Measurements from ENCODE around the gene FBLN5. TPM values are rescaled to one million over a fixed set of nuclear protein-coding genes. Genes with fewer than 3 reads are reported as not detected.

Gene FBLN5
- total RNA-seq, 1 experiment from 2014 or later: 0.90 TPM

DNA sequence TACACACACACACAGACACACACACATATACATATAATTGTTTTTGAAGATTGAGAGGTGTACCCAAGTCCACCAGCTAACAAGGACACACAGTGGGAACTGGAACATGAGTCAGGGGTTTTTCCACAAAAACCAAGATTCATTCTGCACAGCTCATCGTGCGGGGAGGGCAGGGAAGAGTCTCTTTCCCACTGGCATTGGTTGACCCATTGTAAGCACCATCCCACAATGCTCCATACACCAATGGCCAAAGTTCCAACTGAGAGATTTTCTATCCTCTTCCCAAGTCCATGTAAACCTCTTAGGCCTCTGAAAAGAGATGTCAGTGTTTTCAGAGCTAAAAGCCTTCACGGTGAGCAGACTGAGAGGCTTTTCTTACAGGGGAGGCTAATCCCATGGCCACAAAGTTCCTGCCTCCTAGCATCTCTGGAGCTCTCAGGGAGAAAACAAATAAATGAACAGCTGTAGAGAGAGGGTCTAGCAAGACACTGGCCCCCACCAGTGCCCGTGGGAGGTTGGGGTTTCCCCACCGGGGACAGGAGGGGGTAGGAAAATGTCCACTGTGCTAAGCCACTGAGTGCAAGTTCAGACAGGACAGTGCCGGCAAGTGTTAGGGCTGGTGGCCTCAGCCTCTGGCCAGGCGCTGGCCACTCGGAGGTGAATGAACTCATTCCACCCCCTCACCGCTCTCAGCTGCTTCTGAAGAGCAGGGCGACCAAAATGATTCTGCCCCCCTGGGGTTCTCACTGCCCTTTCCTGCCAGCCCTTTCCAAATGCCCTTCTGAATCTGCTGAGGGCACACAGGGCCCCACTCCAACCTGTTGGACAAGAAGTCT, 58.6 kb downstream of the FBLN5 start:
- BruUV-seq (replicated peaks): no TSS peak
- Mint-ChIP-seq H3K9me3 (ENCODE audit: low read depth, unreplicated experiment) (no peaks in the 10 kb centered on the region), H3K27ac (ENCODE audit: unreplicated experiment) (no peak overlapping the region), H3K27me3 (ENCODE audit: unreplicated experiment) (no peaks in the 10 kb centered on the region), H3K4me3 (ENCODE audit: low read depth, unreplicated experiment) (no peak overlapping the region), H3K36me3 (ENCODE audit: insufficient read depth, unreplicated experiment) (peaks cover 4% of the 10 kb centered on the region), H3K4me1 (ENCODE audit: low read depth, unreplicated experiment) (peaks cover 13% of the 10 kb centered on the region)
- intact Hi-C loops (cut with micrococcal nuclease; ENCODE audit: unreplicated experiment): no loop called here
- no peak for DNase-seq
- no peak for TF ChIP-seq CTCF (IDR thresholded peaks at IDR 0.05; ENCODE audit: unreplicated experiment)
- CTCF ChIA-PET: interaction anchor here (0.6 kb wide), 1 partner anchor 800 kb away, joined by 4 read pairs; no protein-coding TSS in a partner anchor

GRCh38 chr14:91886961-91887360, 60.5 kb downstream of the FBLN5 start:
- TF ChIP-seq CTCF (IDR thresholded peaks at IDR 0.05; ENCODE audit: unreplicated experiment): no peak
- Mint-ChIP-seq H3K36me3 (ENCODE audit: insufficient read depth, unreplicated experiment) (peaks cover 4% of the 10 kb centered on the region), H3K27me3 (ENCODE audit: unreplicated experiment) (no peaks in the 10 kb centered on the region), H3K27ac (ENCODE audit: unreplicated experiment) (no peak overlapping the region), H3K4me1 (ENCODE audit: low read depth, unreplicated experiment) (peaks cover 13% of the 10 kb centered on the region), H3K4me3 (ENCODE audit: low read depth, unreplicated experiment) (no peak overlapping the region), H3K9me3 (ENCODE audit: low read depth, unreplicated experiment) (no peaks in the 10 kb centered on the region)
- CTCF ChIA-PET: no interaction called here
- no TSS peak for BruUV-seq (replicated peaks)
- intact Hi-C loops (cut with micrococcal nuclease; ENCODE audit: unreplicated experiment): no loop called here
- no peak for DNase-seq

DNA sequence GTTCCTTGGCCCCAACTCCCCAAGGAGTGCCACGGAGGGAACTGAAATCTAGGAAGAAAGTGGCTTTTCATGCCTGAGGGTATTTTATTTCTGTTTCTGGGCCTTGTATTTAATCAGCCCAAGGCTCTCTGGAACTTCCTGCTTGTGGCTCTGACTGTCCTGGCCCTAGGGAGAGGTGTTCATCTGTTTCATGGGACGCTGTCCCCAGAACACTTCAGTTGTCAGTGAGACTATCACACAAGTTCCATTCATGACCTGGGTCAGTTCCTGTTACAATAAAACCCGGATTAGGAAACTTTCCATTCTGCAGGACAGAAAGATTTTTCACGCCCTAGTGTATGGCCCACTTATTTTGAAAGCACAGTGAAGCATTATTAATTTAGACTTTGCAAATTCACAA, 61.7 kb downstream of the FBLN5 start:
- DNase-seq: no peak
- no TSS peak for BruUV-seq (replicated peaks)
- CTCF ChIA-PET: no interaction called here
- no peak for TF ChIP-seq CTCF (IDR thresholded peaks at IDR 0.05; ENCODE audit: unreplicated experiment)
- Mint-ChIP-seq H3K4me1 (ENCODE audit: low read depth, unreplicated experiment) (peaks cover 13% of the 10 kb centered on the region), H3K36me3 (ENCODE audit: insufficient read depth, unreplicated experiment) (no peaks in the 10 kb centered on the region), H3K27me3 (ENCODE audit: unreplicated experiment) (no peaks in the 10 kb centered on the region), H3K9me3 (ENCODE audit: low read depth, unreplicated experiment) (no peaks in the 10 kb centered on the region), H3K27ac (ENCODE audit: unreplicated experiment) (no peak overlapping the region), H3K4me3 (ENCODE audit: low read depth, unreplicated experiment) (no peak overlapping the region)
- intact Hi-C loops (cut with micrococcal nuclease; ENCODE audit: unreplicated experiment): no loop called here

GRCh38 chr14:91885113-91885712, 62.3 kb downstream of the FBLN5 start:
- no TSS peak for BruUV-seq (replicated peaks)
- no peaks in the 10 kb centered on the region for H3K27me3 Mint-ChIP-seq (ENCODE audit: unreplicated experiment)
- no peak overlapping the region for H3K27ac Mint-ChIP-seq (ENCODE audit: unreplicated experiment)
- H3K36me3 Mint-ChIP-seq (ENCODE audit: insufficient read depth, unreplicated experiment): no peaks in the 10 kb centered on the region
- TF ChIP-seq CTCF (IDR thresholded peaks at IDR 0.05; ENCODE audit: unreplicated experiment): no peak
- CTCF ChIA-PET: no interaction called here
- H3K9me3 Mint-ChIP-seq (ENCODE audit: low read depth, unreplicated experiment): no peaks in the 10 kb centered on the region
- no peak overlapping the region for H3K4me3 Mint-ChIP-seq (ENCODE audit: low read depth, unreplicated experiment)
- H3K4me1 Mint-ChIP-seq (ENCODE audit: low read depth, unreplicated experiment): peaks cover 13% of the 10 kb centered on the region
- intact Hi-C loops (cut with micrococcal nuclease; ENCODE audit: unreplicated experiment): no loop called here
- no peak for DNase-seq

Measured in Calu3 (cell line).